ENCODE data around the gene CCDC3.

Gene CCDC3

GRCh38 chr10:13023754-13024153 lies 22.2 kb upstream of the CCDC3 start:
- no peak for TF ChIP-seq CTCF (IDR thresholded peaks at IDR 0.05; ENCODE audit: extremely low read depth, insufficient read depth, missing control alignments)
- DNase-seq (ENCODE audit: low spot score) = no peak
- in situ Hi-C loops (cut with MboI; ENCODE audit: low pct_unique_long_range_greater_than_20kb, low sequenced_read_pairs, unreplicated experiment) = no loop called here

- DNase-seq (ENCODE audit: low spot score) = no peak
- no peak for TF ChIP-seq CTCF (IDR thresholded peaks at IDR 0.05; ENCODE audit: extremely low read depth, insufficient read depth, missing control alignments)
- in situ Hi-C loops (cut with MboI; ENCODE audit: low pct_unique_long_range_greater_than_20kb, low sequenced_read_pairs, unreplicated experiment) = no loop called here
Measured at GRCh38 chr10:13019280-13019679, 17.8 kb upstream of the CCDC3 start.

- in situ Hi-C loops (cut with MboI; ENCODE audit: low pct_unique_long_range_greater_than_20kb, low sequenced_read_pairs, unreplicated experiment) = no loop called here
- TF ChIP-seq CTCF (IDR thresholded peaks at IDR 0.05; ENCODE audit: extremely low read depth, insufficient read depth, missing control alignments) = no peak
- no peak for DNase-seq (ENCODE audit: low spot score)
Measured at GRCh38 chr10:13018171-13018570, 16.7 kb upstream of the CCDC3 start.

- in situ Hi-C loops (cut with MboI; ENCODE audit: low pct_unique_long_range_greater_than_20kb, low sequenced_read_pairs, unreplicated experiment) = no loop called here
- DNase-seq (ENCODE audit: low spot score) = no peak
- no peak for TF ChIP-seq CTCF (IDR thresholded peaks at IDR 0.05; ENCODE audit: extremely low read depth, insufficient read depth, missing control alignments)
Measured at GRCh38 chr10:13016886-13017285, 15.4 kb upstream of the CCDC3 start.

GRCh38 chr10:13016426-13016825 lies 14.9 kb upstream of the CCDC3 start:
- in situ Hi-C loops (cut with MboI; ENCODE audit: low pct_unique_long_range_greater_than_20kb, low sequenced_read_pairs, unreplicated experiment) = no loop called here
- TF ChIP-seq CTCF (IDR thresholded peaks at IDR 0.05; ENCODE audit: extremely low read depth, insufficient read depth, missing control alignments) = no peak
- DNase-seq (ENCODE audit: low spot score) = no peak

GRCh38 chr10:13006037-13006436 lies 4.5 kb upstream of the CCDC3 start:
- in situ Hi-C loops (cut with MboI; ENCODE audit: low pct_unique_long_range_greater_than_20kb, low sequenced_read_pairs, unreplicated experiment) = no loop called here
- DNase-seq (ENCODE audit: low spot score) = no peak
- no peak for TF ChIP-seq CTCF (IDR thresholded peaks at IDR 0.05; ENCODE audit: extremely low read depth, insufficient read depth, missing control alignments)

GRCh38 chr10:13003759-13004158 lies 2.2 kb upstream of the CCDC3 start:
- in situ Hi-C loops (cut with MboI; ENCODE audit: low pct_unique_long_range_greater_than_20kb, low sequenced_read_pairs, unreplicated experiment) = no loop called here
- DNase-seq (ENCODE audit: low spot score) = no peak
- no peak for TF ChIP-seq CTCF (IDR thresholded peaks at IDR 0.05; ENCODE audit: extremely low read depth, insufficient read depth, missing control alignments)
